Left ventricle myocardium inferior (tissue), 1 donor: ENCODE measurements around the gene MYO18A. TPM values are rescaled to one million over a fixed set of nuclear protein-coding genes. Genes with fewer than 3 reads are reported as not detected.

Experiments
- DNase-seq: peaks from one replicate; pipeline ENCODE4 v3.0.0-alpha.2; 2020
- H3K27ac ChIP-seq: fragments of 200-600 bp; replicated peaks from 2 replicates; pipeline ENCODE4 v1.8.0; 2021
- H3K27me3 ChIP-seq: fragments of 200-600 bp; 2 replicates; pipeline ENCODE4 v1.8.0; 2021; ENCODE audit warnings: low read depth
- H3K36me3 ChIP-seq: fragments of 200-600 bp; 2 replicates; pipeline ENCODE4 v1.8.0; 2021
- H3K4me1 ChIP-seq: fragments of 200-600 bp; 2 replicates; pipeline ENCODE4 v1.8.0; 2021
- H3K4me3 ChIP-seq: fragments of 200-600 bp; 2 replicates; pipeline ENCODE4 v1.8.0; 2021; ENCODE audit warnings: mild to moderate bottlenecking, moderate library complexity
- H3K9me3 ChIP-seq: fragments of 200-600 bp; replicated peaks from 2 replicates; pipeline ENCODE4 v1.8.0; 2021
- intact Hi-C: fragments of 100-400 bp; cut with micrococcal nuclease; formaldehyde crosslinking; loops from one replicate; pipeline ENCODE4 v1.11.0; 2022
- total RNA-seq: library from RNA; stranded (reverse); fragmentation: NEBNext Ultra II Directional; extraction: Animal tissue kit (Norgen Biotek cat#: 25700); gene quantifications from one replicate; pipeline ENCODE4 v1.2.1, GENCODE V29; 2021
- TF ChIP-seq, protein P1 (sequence below): fragments of 200-600 bp; IDR thresholded peaks from 2 replicates; pipeline ENCODE4 v1.8.0; 2021; ENCODE audit warnings: antibody characterized with exemption, mild to moderate bottlenecking, borderline replicate concordance
- donor health status: DM: no; HTN: yes; CAD: no; lungs with severe emphysema.

MYO18A gene
- total RNA-seq, 1 donor from 2014 or later: 397 TPM

DNA sequence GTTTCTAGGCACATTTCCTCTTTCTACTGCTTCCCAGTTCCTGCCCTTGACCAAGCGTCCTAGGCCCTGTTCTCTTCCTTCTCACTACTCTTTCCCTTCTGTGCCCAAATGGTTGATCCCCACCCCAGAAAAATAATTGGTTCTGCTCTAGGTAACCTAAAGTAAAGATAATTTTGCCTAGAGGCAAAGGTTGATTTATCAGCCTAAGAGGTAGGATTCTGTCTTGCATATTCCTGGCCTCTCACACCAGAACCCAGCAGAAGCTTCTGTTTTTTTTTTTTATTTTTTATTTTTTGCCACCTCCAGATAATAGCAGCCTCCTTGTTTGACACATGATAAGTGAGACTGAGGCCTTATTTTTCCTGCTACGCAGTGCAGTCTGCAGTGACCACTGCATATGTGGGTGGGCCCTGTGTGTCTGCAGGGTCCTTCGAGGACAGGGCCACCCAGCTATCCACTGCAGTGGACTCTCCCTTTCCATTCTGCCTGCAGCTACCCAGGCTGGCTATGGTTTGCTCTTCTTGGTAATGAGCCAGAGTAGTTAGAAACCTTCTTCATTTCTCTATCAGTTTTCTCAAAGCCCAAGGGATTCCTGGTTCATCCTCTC lies 136.6 kb downstream of the MYO18A start:
- Histone ChIP-seq H3K27me3 (peaks cover 28% of the 10 kb centered on the region), H3K4me3 (no peak overlapping the region), H3K36me3 (no peaks in the 10 kb centered on the region), H3K4me1 (peaks cover 9% of the 10 kb centered on the region), H3K9me3 (no peaks in the 10 kb centered on the region), H3K27ac (no peak overlapping the region)
- intact Hi-C loops: no loop called here
- TF ChIP-seq, protein P1, sequence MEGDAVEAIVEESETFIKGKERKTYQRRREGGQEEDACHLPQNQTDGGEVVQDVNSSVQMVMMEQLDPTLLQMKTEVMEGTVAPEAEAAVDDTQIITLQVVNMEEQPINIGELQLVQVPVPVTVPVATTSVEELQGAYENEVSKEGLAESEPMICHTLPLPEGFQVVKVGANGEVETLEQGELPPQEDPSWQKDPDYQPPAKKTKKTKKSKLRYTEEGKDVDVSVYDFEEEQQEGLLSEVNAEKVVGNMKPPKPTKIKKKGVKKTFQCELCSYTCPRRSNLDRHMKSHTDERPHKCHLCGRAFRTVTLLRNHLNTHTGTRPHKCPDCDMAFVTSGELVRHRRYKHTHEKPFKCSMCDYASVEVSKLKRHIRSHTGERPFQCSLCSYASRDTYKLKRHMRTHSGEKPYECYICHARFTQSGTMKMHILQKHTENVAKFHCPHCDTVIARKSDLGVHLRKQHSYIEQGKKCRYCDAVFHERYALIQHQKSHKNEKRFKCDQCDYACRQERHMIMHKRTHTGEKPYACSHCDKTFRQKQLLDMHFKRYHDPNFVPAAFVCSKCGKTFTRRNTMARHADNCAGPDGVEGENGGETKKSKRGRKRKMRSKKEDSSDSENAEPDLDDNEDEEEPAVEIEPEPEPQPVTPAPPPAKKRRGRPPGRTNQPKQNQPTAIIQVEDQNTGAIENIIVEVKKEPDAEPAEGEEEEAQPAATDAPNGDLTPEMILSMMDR: no peak
- no peak for DNase-seq

DNA sequence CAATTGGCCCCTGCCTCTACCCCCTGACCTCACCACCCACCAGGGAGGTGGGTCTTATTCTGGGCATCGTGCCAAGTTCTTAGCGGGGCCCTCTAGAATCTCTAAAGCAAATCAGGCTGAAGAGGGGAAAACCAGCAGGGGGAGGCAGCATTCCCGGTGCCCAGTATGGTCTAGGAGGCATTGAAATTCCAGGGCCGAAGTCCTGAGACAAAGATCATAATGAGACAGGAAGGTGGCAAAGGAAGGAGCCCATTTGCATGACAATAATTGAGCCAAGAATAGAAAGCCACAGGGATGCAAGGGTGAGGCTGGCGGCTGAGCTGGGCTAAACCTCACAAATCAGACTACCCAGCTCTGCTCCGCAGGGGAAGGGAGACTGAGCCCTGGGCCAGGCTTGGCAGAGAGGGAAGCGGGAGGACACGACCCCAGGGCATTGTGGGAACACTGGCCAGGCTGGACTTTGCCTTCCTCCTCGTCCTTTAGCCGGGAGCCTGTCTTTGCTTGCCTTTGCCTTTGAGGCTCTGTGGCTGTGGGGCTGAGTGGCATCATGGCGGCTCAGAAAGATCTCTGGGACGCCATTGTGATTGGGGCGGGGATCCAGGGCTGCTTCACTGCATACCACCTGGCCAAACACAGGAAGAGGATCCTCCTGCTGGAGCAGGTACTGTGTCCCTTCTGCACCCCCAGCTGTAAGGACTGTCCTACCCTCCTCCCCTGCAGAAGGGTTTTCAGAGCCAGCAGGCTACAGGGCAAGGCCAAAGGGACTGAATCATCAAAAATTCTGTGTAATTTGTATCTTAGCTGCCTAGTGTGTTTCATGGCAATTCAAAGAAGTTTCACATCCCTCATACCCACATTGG lies 137.3 kb downstream of the MYO18A start, which contains the start of gene PIPOX:
Gene PIPOX (plus strand): TSS at position 463 of the 860 bp plus-strand sequence. CDS start 85 bp downstream, at position 548.
- intact Hi-C loops: no loop called here
- no peak within 1 kb of the TSS for H3K4me3 ChIP-seq

DNA sequence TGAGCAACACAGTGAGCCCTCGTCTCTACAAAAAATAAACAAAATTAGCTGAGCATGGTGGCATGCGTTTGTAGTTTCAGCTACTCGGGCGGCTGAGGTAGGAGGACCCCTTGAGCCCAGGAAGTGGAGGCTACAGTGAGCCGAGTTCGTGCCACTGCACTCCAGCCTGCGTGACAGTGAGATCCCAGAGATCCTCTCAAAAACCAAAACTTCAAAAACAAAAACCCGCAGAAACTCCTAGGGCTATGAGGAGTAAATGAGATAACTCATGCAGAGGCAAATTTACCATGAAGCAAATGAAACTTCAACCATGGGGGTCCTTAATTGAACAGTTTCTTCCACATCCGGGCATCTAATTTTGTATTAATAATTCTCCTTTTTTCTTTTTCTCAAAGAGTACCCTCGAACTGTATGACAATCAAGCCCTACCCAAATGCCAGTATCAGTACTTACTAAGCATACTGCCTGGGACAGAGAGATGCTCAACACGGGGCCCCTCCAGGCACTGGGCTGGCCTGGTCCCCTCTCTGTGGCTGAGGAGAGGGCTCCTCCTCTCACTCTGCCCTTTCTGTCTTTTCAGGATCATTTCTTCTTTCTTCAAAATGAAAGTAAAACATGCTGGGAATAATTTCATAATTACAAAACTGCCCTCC lies 138.0 kb downstream of the MYO18A start:
- peaks cover 40% of the 10 kb centered on the region for H3K27me3 ChIP-seq
- TF ChIP-seq, protein P1: no peak
- H3K36me3 ChIP-seq: no peaks in the 10 kb centered on the region
- DNase-seq: no peak
- no peak overlapping the region for H3K4me3 ChIP-seq
- intact Hi-C loops: no loop called here
- H3K4me1 ChIP-seq: peaks cover 9% of the 10 kb centered on the region
- H3K27ac ChIP-seq: no peak overlapping the region
- H3K9me3 ChIP-seq: no peaks in the 10 kb centered on the region

More for the DNA sequence above, 137.3 kb downstream of the MYO18A start, which contains the start of gene PIPOX:
- Histone ChIP-seq H3K9me3 (no peaks in the 10 kb centered on the region), H3K4me1 (peaks cover 9% of the 10 kb centered on the region), H3K27ac (peak within 1 kb of the TSS; percentile 40), H3K27me3 (peaks cover 34% of the 10 kb centered on the region), H3K36me3 (no peaks in the 10 kb centered on the region)
- DNase-seq: no peak
- TF ChIP-seq, protein P1: no peak

DNA sequence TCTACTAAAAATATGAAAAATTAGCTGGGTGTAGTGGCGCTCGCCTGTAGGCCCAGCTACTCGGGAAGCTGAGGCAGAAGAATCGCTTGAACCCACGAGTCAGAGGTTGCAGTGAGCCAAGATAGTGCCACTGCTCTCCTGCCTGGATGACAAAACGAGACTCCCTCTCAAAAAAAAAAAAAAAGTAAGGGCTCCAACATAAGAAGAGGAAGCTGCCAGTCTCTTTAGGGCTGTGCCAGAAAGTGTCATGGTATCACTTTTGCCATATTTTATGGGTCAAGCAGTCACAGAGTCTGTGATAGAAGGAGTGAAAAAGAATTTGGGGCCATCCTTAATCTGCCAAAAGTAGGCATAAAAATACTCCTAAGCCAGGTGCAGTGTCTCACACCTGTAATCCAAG lies 138.6 kb downstream of the MYO18A start:
- intact Hi-C loops: no loop called here
- DNase-seq: no peak
- no peak overlapping the region for H3K27ac ChIP-seq
- no peak overlapping the region for H3K4me3 ChIP-seq
- peaks cover 9% of the 10 kb centered on the region for H3K4me1 ChIP-seq
- H3K36me3 ChIP-seq: no peaks in the 10 kb centered on the region
- peaks cover 38% of the 10 kb centered on the region for H3K27me3 ChIP-seq
- TF ChIP-seq, protein P1: no peak
- H3K9me3 ChIP-seq: no peaks in the 10 kb centered on the region

DNA sequence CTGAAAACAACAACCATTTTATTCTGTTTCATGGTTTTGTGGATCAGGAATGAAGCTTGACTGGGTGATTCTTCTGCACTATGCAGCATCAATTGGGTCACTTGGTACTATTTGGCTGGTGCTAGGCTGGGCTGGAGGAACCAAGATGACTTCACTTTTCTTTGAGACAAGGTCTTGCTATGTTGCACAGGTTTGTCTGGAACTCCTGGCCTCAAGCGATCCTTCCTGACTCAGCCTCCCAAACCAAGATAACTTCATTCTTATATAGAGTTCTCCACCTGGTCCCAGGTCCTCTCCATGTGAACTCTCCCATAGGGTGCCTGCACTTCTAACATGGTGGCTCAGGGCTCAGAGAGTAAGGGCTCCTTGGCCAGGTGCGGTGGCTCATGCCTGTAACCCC lies 139.1 kb downstream of the MYO18A start:
- H3K4me1 ChIP-seq: peaks cover 9% of the 10 kb centered on the region
- TF ChIP-seq, protein P1: no peak
- intact Hi-C loops: no loop called here
- H3K36me3 ChIP-seq: no peaks in the 10 kb centered on the region
- H3K27ac ChIP-seq: no peak overlapping the region
- no peak for DNase-seq
- peaks cover 38% of the 10 kb centered on the region for H3K27me3 ChIP-seq
- no peaks in the 10 kb centered on the region for H3K9me3 ChIP-seq
- no peak overlapping the region for H3K4me3 ChIP-seq
